HG03280 (cell line): ENCODE results near the gene KLHL34.

Source experiments
- ATAC-seq: cut with Tn5 transposase; IDR thresholded peaks from one replicate; pipeline ENCODE4 v1.9.1; 2021; ENCODE audit warnings: mild to moderate bottlenecking, moderate library complexity; ENCODE audit not compliant: unreplicated experiment

Gene KLHL34

GRCh38 chrX:21655901-21656586, 2.1 kb downstream of the KLHL34 start:
- no peak for ATAC-seq

- ATAC-seq, result no peak
Measured at GRCh38 chrX:21645886-21646285, 12.2 kb downstream of the KLHL34 start.

GRCh38 chrX:21645431-21645830, 12.7 kb downstream of the KLHL34 start:
- ATAC-seq, result no peak

- ATAC-seq, result no peak
Measured at GRCh38 chrX:21639775-21640174, 18.4 kb downstream of the KLHL34 start.

- ATAC-seq, result no peak
Measured at GRCh38 chrX:21638311-21638710, 19.8 kb downstream of the KLHL34 start.

GRCh38 chrX:21632027-21632426, 26.1 kb downstream of the KLHL34 start:
- ATAC-seq, result no peak

GRCh38 chrX:21623778-21624501, 34.2 kb downstream of the KLHL34 start:
- ATAC-seq, result no peak

- ATAC-seq, result no peak
Measured at GRCh38 chrX:21620234-21620633, 37.9 kb downstream of the KLHL34 start.

- ATAC-seq, result no peak
Measured at GRCh38 chrX:21616386-21616785, 41.7 kb downstream of the KLHL34 start.

GRCh38 chrX:21612154-21612553, 46.0 kb downstream of the KLHL34 start:
- no peak for ATAC-seq

GRCh38 chrX:21610168-21610567, 48.0 kb downstream of the KLHL34 start:
- ATAC-seq, result no peak

- no peak for ATAC-seq
Measured at GRCh38 chrX:21606002-21606401, 52.1 kb downstream of the KLHL34 start.
